Muscle of arm (tissue), 12 donors: ENCODE measurements around the gene FAM120A. TPM values are rescaled to one million over a fixed set of nuclear protein-coding genes. Genes with fewer than 3 reads are reported as not detected.
"Not testable (repeated sequence)": the region's sequence is repeated elsewhere in the genome, so short reads cannot be mapped to it uniquely, and the experiment has no call there.

ENCODE experiments used
- DNase-seq: peaks from one replicate; pipeline ENCODE4 v3.0.0-alpha.2; 2013
- polyA plus RNA-seq, 12 donors: library from polyadenylated mRNA; unstranded; fragments of 120-200 nt; gene quantifications; one replicate each; pipeline ENCODE4 v1.2.1, GENCODE V29; 2013; ENCODE audit not compliant: insufficient read length in 12 of 12

FAM120A gene
- polyA plus RNA-seq, 12 donors: 57.1 to 74.7 (median 61.8) TPM; not detected in 1

DNA sequence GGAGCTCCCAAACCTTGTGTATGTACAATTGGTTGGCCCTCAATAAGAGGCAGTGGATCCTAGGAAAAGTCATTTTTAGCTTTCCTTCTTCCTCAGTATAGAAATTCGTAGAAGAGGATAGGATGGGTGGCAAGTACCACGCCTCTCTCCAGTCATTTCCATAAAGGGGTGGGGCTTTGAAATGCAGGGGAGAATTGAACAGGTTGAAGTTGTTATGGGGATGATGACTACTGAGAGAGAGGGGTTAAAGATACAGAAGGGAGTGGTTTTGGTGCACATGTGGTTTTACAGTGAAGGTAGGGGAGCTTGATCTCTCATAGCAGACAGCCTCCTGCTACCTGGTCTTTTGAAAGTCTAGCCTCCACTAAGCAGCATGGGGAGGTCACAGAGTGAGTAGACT is 56.3 kb downstream of the FAM120A start:
- DNase-seq: no peak

DNA sequence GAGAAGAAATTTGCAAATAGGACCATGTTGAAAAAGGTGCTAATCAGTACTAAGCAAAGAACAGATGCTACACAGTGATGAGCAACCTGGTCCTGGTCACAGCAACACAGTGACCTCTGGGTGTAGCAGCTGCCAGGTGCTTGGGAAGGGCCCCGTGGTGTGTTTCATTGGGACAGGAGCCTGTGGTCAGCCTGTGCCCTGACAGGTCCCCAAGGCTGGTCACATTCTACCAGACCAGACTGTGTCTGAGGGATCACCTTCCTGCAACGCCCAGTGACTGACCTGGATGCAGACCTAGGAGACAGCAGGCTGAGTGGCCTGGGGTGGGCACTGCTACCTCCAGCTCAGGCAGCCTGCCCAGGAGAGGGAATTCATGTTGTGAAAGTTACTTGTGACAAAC is 56.7 kb downstream of the FAM120A start:
- no peak for DNase-seq

DNA sequence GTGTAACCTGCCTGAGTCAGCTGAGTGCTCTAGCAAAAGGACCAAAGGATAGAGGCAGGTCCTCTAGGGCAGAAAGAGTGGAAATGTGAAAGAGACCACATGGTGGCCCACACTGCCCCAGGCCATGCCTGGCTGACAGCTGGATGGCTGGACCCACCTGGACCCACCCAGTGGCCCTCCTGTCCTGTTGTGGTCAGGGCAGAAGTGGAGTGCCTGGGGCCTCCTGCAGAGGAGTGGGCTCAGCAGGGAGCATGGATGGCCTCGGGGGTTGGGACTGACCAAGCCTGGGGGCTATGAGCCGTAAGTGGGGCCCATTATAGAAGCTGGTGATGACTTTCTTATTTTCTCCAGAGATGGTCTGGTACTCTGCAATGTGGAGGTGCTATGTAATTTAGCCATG is 57.6 kb downstream of the FAM120A start:
- DNase-seq: no peak

DNA sequence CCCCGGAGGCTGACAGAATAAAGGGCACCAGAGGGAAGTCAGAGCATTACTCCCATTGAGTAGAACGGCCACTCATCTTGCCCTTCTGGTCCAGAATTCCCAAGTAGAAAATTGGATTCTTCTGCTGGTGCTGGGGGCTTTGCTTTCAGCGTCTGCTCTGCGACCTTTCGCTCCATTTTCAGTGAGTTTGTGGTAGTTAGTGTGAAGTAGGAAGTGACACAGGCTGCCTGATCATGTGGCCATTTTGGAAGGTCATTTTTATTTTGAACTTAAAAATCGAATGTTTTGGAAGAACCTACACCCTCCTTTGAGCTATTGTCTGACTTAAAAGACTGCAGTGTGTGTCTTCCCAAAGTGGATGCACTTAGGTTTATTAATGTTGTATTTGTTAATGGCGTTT is 58.6 kb downstream of the FAM120A start:
- no peak for DNase-seq

DNA sequence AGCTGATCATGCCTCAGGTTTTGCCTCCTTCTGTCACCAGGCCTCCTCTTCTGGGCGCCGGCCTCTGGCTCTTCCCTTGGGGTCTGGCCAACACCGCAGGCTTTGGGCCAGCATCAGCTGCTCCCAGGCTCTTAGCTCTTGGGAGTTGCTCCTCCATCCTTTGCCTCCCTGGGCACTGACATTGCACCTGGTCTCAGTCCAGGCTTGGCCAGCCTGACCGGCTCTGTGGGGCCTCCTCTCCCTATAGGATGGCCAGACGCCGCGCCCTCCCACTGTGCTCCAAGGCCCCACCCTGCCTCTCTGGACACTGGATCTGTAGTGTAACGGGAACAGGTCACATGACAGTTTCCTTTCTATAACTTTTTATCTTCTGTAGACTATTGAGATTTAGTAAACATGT is 59.7 kb downstream of the FAM120A start:
- DNase-seq: not testable (repeated sequence)

DNA sequence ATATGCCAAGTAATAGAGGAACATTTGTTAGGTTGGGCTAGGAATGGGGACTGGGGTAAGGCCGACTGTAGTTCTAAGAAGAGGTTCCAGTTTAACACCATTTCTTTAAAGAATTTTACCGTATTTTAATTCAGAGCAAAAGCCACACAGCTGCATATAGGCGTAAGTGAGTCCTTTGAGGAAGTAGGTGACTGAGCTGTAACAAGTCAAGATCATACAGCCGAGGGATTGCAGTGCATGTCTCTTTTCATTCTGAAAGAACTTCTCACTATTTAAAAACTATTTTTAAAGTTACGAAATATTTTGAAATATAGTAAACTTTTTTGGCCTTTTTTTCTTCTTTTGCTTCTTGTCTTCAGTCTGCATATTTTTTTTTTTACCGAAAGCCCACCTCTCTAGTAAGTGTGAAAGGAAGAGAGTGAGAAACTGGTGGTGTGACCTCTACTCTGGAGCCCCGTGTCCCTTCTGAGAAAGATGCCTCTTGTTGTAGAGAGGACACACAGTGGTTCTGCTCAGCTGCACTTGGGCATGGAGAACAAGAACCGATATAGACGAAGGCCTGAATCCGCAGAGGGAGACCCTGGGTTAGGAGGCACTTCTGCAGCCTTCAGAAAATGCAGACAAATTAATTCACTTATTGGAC is 60.8 kb downstream of the FAM120A start:
- DNase-seq: not testable (repeated sequence)

DNA sequence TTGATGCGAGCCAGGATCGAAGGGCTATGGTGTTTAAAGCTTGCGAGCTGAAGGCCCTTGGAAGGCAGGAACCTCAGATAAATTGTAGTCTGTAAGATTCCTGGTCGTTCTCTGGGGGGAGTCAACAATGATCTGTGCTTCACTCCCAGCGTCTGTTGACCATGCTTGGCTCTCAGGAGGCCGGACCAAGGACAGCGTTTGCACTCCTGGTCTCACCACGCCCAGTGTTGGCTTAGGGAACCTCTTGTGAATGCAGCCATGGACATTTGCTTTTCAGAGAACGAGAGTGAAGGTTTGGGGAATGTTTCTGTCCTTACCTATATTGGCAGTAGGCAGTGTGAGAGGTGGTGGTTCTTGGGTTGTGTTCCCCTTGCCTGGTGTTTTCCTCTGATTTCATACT is 62.1 kb downstream of the FAM120A start:
- DNase-seq: no peak

DNA sequence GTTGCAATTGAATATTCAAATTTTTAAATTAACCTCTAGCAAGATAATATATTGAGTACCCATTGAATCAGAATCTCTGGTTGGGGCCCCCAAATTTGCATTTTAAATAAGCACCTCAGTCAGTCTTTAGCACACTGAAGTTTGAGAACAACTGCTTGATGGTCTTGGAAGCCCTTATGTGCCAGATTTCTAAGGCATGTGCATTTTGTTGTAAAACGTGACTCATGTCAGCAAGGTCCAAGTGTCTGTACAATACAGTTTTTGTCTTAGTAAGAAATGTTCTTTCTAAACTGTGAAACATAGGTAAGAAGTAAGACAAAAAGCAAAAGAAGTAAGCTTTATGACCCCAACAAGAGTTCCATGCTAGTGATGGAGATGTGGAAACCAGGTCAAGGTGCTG is 65.8 kb downstream of the FAM120A start:
- DNase-seq: no peak

DNA sequence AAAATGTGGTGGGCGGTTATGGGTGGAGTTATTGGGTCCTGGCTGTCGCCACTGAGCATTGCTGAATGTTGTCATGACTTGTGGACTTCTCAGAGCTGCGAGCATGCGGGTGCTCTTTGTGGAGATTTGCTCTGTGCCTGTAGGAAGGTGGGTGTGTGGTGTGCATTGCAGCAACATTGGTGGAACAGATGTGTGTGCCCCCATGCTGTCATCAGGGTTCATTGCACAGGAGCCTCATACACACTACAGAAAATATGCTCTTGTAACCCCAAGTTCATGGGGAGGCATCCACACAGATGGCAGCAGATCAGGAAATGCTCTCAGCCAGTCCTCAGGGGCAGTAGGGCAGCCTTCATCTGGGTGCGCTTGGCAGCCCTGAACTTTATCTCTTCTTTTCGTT is 69.0 kb downstream of the FAM120A start:
- DNase-seq: no peak

DNA sequence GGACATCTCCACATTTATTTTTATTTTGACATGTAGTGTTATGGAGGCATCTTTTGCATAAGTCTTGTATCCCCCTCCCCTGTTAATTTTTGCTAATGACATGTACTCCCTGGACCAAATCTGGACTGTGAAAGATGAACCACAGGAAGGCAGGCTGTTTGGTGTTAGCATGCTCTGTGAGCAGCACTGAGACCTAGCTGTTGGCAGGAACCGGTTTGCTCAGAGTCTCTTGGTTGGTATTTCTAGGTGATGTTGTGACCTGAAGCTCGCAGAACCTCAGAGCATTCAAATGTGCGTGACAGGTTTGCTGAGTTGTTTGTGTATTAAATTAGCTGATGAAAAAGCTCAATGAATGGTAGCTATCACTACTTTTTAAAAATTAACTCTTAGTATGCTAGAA is 71.3 kb downstream of the FAM120A start:
- no peak for DNase-seq

DNA sequence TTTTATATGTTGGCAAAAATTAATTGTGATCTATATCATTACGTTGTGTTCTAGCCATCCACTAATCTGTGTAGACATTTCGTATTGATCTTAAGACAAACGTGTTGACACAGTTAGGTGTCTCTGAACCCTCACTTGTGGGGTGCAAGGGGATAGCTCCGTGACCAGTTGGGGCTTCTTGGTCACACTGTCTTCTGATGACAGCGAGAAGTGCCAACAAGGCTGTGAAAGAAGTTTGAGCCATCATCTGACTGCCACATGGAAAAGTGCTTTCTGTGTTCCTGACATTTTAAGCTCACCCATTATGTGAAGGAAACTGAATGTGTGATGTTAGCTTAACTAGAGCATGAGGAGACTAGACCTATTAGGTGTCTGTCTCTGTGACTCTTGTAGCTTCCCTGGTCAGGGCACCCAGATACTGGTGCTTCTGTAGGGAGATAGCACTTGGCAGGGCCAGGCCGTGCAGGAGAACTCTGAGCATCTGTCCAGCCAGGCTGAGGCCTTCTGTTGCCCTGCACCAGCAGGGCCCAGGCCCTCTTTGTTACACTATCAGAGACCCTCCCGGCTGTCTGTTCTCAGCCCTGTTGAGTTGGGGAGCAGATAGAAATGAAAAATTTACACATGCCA is 72.1 kb downstream of the FAM120A start:
- no peak for DNase-seq

DNA sequence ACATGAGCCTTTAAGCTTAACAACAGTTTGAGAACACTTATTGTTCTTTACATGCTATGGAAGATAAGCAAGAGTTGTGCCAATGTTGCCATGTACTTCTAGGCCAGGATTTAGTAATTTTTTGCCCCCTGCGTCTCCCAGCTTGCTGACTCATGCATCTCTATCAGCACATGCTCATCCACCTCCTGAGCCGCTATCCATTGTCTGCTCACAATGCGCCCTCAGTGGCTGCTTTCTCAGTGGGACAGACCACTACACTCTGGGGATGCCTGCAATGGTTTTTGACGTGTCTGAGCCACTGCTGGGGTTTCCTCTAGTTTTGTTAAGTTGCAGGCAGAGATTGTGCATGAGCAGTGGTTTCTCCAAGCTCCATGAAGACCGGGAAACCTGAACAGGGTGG is 74.0 kb downstream of the FAM120A start:
- no peak for DNase-seq

DNA sequence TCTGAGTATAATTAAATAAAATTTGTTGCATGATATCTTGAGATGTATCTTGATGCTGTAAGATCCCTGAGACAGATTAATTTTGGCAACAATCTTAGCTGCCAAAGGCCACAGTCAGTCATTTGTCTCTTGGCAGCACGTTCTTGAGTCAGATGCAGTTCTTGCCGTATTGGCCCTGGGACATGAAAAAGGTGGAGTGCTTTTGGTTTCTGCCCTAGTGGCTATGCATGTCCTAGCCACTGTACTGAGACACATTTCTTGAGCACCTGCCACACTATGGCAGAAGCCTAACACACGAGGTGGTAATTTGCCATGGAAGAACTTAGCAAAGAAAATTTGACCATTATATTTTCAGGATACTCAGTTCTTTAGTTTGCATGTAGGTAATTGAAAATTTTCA is 79.9 kb downstream of the FAM120A start:
- DNase-seq: no peak

DNA sequence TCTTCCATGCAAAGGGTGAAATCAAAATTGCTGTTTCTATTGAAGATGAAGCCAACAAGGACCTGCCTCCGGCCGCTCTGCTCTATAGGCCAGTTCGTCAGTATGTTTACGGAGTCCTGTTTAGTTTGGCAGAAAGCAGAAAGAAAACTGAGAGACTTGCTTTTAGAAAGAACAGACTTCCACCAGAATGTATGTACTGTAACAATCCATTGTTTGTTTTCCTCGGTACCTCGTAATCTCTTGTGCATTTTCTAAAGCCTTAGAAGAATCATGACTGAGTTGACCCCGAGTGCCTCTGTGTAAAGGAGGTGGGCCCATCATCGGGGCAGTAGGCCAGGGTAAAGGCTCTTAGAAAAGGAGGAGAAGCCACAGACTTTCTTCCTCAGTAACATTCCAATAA is 80.7 kb downstream of the FAM120A start:
- no peak for DNase-seq

DNA sequence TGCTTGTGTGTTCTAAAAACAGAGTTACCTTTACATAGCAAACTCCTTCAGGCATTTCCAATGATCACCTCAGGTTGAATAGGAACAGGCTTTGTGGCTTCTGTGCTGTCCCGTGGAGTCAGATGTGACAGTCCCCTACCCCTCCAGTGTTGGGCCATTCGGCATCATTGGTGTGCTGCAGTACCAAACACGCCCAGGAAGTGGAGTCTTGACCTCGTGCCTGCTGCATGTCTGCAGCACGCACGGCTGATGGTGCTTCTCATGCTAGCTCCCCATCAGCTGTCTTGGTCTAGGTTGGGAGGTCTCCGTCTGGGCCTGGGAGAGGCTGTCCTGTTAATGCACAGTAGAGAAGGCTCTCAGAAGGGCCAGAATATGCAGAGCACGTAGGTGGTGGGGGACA is 82.4 kb downstream of the FAM120A start:
- no peak for DNase-seq

DNA sequence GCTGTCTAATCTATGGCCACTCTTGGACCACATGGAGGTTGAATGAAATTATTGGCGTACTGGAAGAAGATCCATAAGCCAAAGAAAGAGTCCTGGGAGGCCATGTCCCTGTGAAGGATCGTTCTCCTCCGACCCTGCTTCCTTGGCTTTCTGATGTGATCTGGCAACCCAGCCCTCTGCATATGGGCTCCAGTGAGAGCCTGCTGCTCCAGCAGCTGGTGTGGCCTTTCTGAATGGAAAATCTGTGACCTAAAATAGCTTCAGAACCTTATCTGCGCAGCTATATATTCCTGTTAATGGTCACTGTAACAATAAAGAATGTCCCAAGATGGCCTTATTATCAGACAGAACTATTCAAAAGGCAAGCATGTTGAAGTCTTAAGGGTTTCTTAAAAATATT is 84.7 kb downstream of the FAM120A start:
- no peak for DNase-seq

DNA sequence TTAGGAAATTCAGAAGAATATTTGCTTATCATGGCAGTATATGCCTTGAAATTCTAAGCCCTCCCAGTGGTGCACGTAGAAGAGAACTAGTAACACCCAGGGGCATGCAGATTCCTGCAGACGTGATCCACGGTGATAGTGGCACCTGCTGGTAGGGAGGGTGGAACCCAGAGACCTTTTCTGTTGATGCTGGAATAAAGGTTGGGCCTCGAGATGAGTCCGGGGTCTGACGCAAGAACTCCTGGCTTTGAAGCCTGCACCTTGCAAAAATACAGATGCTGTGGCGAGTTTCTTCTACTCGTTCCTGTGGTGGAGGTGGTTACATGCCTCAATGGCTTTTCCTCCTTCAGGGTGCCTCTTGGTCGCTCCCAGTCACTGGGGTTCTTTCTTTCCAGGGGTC is 85.4 kb downstream of the FAM120A start:
- DNase-seq: no peak

DNA sequence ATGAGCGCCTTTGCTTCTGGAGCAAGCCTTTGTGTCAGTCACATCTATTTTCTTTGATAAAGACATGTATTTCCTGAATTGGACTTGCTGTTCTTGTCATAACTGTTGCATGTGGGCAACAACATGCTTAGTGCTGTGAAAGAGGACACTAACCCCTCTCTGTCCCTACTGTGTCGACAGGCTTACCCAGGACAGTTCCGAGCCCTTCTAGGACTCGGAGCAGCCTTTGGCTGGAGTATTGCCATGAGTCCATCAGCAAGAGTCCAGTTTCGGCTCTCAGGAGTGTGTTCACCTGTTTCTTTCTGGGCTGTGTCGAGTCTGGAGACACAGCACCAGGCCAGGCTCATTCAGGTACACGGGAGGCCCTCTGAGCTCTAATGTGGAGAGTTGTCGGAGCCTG is 88.8 kb downstream of the FAM120A start:
- DNase-seq: no peak

DNA sequence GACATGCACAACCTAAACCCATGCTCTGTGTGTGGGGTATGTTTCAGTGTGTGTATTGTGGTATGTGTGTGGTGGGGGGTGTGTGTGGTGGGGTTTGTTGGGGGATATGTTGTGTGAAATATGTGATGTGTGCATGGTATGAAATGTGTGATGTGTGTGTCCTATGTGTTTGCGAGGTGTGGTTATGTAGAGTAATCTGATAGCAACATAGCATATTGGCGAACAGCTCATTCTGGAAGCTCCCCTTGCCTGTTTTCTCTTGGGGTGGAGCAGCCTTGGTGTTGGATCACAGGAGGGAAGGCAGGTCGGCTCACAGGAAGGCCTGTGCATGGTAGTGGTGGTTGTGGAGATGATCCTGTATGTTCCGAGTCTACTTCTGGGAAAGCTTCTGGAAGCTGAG is 89.5 kb downstream of the FAM120A start:
- DNase-seq: no peak

DNA sequence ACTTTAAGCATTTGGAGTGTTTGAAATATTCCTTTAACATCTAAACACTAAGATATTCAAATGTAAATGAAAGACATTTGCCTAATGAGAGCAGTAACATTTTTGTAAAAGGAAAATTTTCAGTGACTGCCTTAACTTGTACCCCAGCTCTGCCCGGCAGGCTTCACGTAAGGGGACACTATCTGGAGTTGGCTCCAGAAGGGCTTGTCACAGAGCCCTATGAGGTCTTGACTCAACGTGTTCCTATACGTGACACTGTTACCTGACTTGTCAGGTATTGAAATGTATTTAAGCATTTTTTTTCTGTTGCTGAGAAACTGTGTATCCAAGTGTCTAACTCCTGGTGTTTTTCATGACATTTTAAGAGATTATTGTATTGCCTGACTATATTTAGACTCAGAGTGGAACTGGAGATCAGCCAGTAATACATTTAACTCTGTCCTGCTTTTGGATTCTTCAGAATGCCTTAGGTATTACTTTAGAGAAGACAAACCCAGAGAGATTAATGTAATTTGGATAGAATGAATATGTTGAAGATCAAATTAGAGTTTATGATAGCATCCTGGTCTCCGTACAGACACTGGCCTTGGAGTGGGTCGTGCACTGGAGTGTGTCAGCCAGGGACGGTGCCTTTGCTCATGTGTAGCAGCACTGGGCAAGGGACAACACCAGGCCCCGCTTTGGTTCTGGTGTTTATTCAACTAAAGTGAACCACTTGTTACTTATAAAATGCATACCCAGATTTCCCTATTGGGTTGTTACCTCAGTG is 90.3 kb downstream of the FAM120A start:
- no peak for DNase-seq

DNA sequence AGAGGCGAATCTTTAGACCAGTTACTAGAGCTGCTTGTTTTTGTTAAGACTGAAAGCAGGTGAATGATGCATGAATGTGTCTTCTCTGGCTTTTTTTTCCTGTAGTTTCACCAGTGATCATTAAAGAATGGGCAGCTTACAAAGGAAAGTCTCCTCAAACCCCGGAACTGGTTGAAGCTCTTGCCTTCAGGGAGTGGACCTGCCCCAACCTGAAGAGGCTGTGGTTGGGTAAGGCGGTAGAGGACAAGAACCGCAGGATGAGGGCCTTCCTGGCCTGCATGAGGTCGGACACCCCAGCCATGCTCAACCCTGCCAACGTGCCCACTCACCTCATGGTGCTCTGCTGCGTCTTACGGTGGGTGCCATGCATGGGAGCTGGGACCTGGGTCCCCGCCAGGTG is 91.6 kb downstream of the FAM120A start:
- DNase-seq: no peak

DNA sequence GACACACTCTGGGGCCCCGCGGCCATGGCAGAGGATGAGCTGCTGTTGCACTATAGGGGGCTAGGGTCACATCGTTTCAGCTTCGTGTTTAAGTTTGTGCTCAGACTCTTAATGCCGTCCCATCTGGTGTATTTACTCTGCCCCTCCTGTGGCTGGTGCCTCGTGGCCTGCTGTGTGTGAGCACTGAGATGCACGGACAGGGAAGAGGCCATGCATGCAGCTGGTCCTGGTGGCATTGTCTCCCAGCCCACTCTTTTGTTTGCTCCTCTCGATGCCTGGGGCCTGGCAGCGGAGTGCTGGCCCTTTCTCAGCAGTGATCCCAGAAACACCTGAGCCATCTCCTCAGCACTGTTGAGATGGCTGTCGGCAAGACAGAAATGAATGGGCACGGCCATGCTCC is 94.9 kb downstream of the FAM120A start:
- DNase-seq: no peak

DNA sequence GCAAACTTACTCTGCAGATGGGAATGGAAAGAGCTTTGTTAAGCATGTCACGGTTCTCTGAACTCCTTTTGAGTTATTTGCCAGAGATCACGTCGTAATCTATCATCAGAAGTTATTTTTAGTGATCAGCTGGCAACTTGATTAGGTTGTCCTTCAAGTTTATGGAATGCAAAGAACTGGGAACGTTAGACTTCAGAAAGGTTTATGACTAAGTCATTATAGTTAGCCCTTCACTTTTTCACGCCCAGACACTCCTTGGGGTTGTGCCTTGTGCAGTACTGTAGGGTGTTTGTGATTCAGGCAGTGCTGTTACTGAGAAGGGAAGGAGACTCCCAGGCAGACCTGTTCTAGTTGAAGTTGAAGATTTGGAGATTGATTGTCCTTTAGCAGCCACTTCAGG is 98.1 kb downstream of the FAM120A start:
- no peak for DNase-seq
